Activated T-helper 1 cell treated with Interleukin-2 at 50 U/mL for 16 hours (primary cell): ENCODE measurements around the gene RACGAP1.

Experiments
- DNase-seq: peaks from one replicate; pipeline ENCODE4 v3.0.0-alpha.2; 2020; ENCODE audit warnings: low read depth

Gene RACGAP1

GRCh38 chr12:50025187-50026059 lies at the start of gene RACGAP1:
Gene RACGAP1 (minus strand): TSS chr12:50025494. CDS start chr12:50016715, 8,779 bp downstream.
- DNase-seq: peak; percentile 88

GRCh38 chr12:50073712-50074111 lies 48.4 kb upstream of the RACGAP1 start:
- no peak for DNase-seq

GRCh38 chr12:50073206-50073605 lies 47.9 kb upstream of the RACGAP1 start:
- DNase-seq: no peak

GRCh38 chr12:50072198-50072907 lies 47.1 kb upstream of the RACGAP1 start:
- DNase-seq: no peak

GRCh38 chr12:50070314-50071060 lies 45.2 kb upstream of the RACGAP1 start:
- peak; percentile 23 for DNase-seq

GRCh38 chr12:50069539-50069938 lies 44.2 kb upstream of the RACGAP1 start:
- DNase-seq: no peak

GRCh38 chr12:50069069-50069468 lies 43.8 kb upstream of the RACGAP1 start:
- DNase-seq: no peak

GRCh38 chr12:50066402-50066801 lies 41.1 kb upstream of the RACGAP1 start:
- no peak for DNase-seq

GRCh38 chr12:50065726-50066310 lies 40.5 kb upstream of the RACGAP1 start:
- no peak for DNase-seq

GRCh38 chr12:50062728-50063460 lies 37.6 kb upstream of the RACGAP1 start:
- DNase-seq: no peak

- DNase-seq: no peak
Observed at GRCh38 chr12:50061946-50062686, 36.8 kb upstream of the RACGAP1 start.

GRCh38 chr12:50061171-50061570 lies 35.9 kb upstream of the RACGAP1 start:
- DNase-seq: no peak

GRCh38 chr12:50060120-50060468 lies 34.8 kb upstream of the RACGAP1 start:
- no peak for DNase-seq

GRCh38 chr12:50059440-50060119 lies 34.3 kb upstream of the RACGAP1 start:
- DNase-seq: peak; percentile 20

GRCh38 chr12:50058743-50059312 lies 33.5 kb upstream of the RACGAP1 start:
- DNase-seq: no peak

GRCh38 chr12:50057896-50058670 lies 32.8 kb upstream of the RACGAP1 start:
- DNase-seq: no peak

GRCh38 chr12:50057000-50057841 lies 31.9 kb upstream of the RACGAP1 start, which contains the start of gene ASIC1:
Gene ASIC1 (plus strand): TSS chr12:50057596. CDS start chr12:50058767, 1,171 bp downstream.
- DNase-seq: peak; percentile 13

GRCh38 chr12:50056639-50056976 lies 31.3 kb upstream of the RACGAP1 start:
- DNase-seq: no peak
